ENCODE results near the gene DTX3. TPM values are rescaled to one million over a fixed set of nuclear protein-coding genes. Genes with fewer than 3 reads are reported as not detected.
A peak's percentile ranks its signal among the peaks of the same experiment; 100 is the strongest.

Gene DTX3
- total RNA-seq, 3 donors from 2014 or later, result 4.3 to 65.5 (median 7.0) TPM

GRCh38 chr12:57610554-57611107 lies 6.0 kb downstream of the DTX3 start:
- ATAC-seq (peak; percentile 28), DNase-seq (peak in 1 of 3 donors; percentile 68)
- no peak overlapping the region for H3K4me3 ChIP-seq
- intact Hi-C loops (cut with DNase I, micrococcal nuclease), result no loop called here
- no peaks in the 10 kb centered on the region for H3K36me3 ChIP-seq (ENCODE audit: low read depth)
- H3K9me3 ChIP-seq, result no peaks in the 10 kb centered on the region
- peaks cover 8% of the 10 kb centered on the region for H3K4me1 ChIP-seq (ENCODE audit: low read depth)
- no peak for TF ChIP-seq CTCF (IDR thresholded peaks at IDR 0.05)

GRCh38 chr12:57611108-57611826 lies 6.6 kb downstream of the DTX3 start, which contains the start of gene ARHGEF25:
ARHGEF25 (plus strand) TSS chr12:57611435; CDS start chr12:57611895, 460 bp downstream.
- no peak for TF ChIP-seq CTCF (IDR thresholded peaks at IDR 0.05)
- ATAC-seq, result peak; percentile 70

GRCh38 chr12:57611827-57612710 lies 7.4 kb downstream of the DTX3 start:
- Histone ChIP-seq H3K4me1 (ENCODE audit: low read depth) (peaks cover 8% of the 10 kb centered on the region), H3K4me3 (no peak overlapping the region), H3K36me3 (ENCODE audit: low read depth) (no peaks in the 10 kb centered on the region), H3K9me3 (no peaks in the 10 kb centered on the region)
- TF ChIP-seq CTCF (IDR thresholded peaks at IDR 0.05), result no peak
- DNase-seq (no peak), ATAC-seq (no peak)
- intact Hi-C loops (cut with DNase I, micrococcal nuclease), result no loop called here

More at GRCh38 chr12:57611108-57611826, 6.6 kb downstream of the DTX3 start, which contains the start of gene ARHGEF25:
- peak within 1 kb of the TSS; percentile 6 for H3K4me3 ChIP-seq
- H3K9me3 ChIP-seq, result no peaks in the 10 kb centered on the region
- intact Hi-C loops (cut with DNase I, micrococcal nuclease), result no loop called here
- peaks cover 8% of the 10 kb centered on the region for H3K4me1 ChIP-seq (ENCODE audit: low read depth)
- H3K36me3 ChIP-seq (ENCODE audit: low read depth), result no peaks in the 10 kb centered on the region
- peak; percentile 43 to 73 (median 72) for DNase-seq

- H3K36me3 ChIP-seq (ENCODE audit: low read depth), result no peaks in the 10 kb centered on the region
- no peaks in the 10 kb centered on the region for H3K9me3 ChIP-seq
- intact Hi-C loops (cut with DNase I, micrococcal nuclease), result no loop called here
- H3K4me3 ChIP-seq, result no peak overlapping the region
- H3K4me1 ChIP-seq (ENCODE audit: low read depth), result peaks cover 8% of the 10 kb centered on the region
- no peak for TF ChIP-seq CTCF (IDR thresholded peaks at IDR 0.05)
- DNase-seq (no peak), ATAC-seq (no peak)
Measured at GRCh38 chr12:57612711-57613426, 8.2 kb downstream of the DTX3 start.
